IPS DF 19.7 (cell line): Measurements from ENCODE around the gene MUC2.
A peak's percentile ranks its signal among the peaks of the same experiment; 100 is the strongest.

Experiments
- DNase-seq: peaks from one replicate; pipeline ENCODE4 v3.0.0-alpha.2; 2013; ENCODE audit warnings: low read depth, low spot score

MUC2 gene

DNA sequence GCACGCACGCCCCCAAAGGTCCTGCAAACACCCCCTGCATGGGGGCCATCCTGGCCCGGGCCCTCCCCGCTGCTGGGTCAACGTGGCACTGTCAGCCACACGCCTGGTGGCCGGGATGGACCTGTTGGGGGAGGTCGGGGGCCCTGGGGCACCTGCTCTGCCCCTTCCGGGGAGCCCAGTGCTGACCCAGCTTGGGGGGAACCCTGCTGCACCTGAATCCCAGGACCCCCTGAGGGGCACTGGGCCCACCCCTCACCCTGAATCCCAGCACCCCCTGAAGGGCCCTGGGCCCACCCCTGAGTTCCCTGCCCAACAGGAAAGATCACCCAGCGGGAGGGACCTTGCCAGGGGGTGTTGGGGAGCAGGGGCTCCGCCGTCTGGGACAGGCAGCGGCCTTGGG is 37.7 kb upstream of the MUC2 start:
- DNase-seq: no peak

DNA sequence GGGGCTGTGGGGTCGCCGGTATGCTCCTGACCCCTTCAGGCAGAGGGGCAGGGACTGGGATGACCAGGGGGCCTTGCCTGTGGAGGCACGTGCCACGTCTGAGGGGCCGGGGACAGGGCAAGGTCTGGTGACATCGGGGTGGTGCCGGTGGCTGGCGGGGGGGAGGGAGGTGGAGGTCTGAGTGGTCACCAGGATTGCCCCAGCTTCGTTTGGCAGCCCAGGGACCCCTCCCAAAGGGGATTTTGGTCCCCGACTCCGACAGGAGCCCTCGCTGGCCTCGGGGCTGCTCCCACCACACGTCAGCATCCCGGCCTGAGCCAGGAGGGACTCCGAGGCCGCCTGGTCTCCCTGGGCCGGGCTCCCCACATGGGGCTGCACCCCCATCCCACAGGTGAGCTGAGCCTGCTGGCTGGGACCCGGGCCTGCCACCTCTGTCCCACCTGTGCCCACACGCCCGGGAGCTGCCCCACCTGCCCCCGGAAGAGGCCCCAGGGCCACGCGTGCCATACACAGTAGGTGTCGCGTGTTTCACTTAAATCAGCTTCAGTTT is 37.1 kb upstream of the MUC2 start:
- no peak for DNase-seq

DNA sequence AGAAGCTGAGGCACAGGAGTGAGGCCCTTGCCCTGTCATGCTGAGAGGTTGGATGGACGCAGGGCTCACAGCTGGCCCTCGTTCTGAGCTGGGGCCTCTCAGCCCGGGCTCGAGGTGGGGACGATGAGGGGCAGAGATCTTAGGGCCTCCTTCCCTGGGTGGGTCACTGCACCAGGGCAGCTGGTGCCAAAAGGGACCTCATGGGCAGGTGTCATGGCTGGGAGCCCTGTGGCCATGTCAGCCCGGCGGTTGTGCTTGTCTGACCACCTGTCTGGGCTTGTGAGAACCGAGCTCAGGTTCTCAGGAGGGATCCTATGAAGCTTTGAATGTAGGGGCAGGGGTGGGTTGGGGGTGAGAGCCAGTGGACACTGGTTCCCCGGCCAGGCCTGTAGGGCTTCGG is 36.3 kb upstream of the MUC2 start:
- no peak for DNase-seq

DNA sequence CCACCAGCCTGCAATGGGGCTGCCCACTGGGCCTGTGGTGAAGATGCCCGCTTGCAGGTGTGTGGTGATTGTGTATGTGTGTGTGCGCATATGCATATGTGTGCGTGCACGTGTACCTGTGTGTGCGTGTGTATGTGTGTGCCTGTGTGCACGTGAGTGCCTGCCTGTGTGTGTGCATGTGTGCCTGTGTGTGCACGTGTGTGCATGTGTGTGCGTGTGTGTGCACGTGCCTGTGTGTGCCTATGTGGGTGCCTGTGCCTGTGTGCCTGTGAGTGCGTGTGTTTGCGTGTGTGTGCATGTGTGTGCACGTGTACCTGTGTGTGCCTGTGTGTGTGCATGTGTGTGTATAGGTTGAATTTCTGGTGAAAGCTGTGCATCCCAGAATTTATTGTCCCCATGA is 35.8 kb upstream of the MUC2 start:
- DNase-seq: no peak

DNA sequence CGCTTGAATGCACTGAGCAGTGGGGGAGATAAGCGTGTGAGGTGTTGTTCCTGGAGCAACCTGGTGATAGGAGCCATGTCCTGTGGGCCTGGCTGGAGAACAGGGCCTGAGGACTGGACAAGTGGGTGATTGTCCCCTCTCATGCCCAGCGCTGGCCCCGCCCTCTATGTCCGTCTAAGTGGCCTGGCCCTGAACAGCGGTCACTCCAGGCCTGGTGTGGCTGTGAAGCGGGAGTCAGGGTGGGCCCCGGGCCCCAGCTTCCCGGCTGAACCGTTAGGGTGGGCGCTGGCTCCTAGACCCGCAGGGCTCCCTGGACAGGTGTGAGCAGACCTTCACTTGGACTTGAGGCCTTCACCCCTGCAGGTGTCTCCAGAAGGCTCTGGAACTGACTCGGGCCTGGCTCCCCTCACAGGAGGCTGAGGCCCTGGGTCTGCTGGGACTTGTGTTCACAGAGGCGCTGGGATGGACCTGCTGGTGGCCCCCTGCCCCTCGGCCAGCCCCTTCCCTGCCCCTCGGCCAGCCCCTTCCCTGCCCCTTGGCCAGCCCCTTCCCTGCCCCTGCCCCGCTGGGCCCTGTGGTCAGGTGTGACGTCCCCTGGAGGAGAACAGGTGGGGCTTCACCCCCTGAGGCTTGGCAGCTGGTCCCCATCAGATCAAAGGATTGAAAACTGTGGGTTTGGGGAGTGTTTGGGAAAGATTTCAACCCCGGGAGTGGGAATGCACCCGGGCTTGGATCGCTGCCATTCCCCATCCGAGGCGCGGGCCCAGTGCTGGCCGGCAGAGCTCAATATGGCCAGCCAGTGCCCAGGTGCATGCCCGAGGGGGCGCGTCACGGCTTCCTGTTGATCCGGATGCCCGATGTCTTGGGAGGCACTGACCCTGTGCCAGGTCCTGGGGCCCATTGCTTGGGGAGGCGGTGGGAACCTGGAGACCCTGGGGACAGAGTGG is 34.9 kb upstream of the MUC2 start:
- DNase-seq: no peak

DNA sequence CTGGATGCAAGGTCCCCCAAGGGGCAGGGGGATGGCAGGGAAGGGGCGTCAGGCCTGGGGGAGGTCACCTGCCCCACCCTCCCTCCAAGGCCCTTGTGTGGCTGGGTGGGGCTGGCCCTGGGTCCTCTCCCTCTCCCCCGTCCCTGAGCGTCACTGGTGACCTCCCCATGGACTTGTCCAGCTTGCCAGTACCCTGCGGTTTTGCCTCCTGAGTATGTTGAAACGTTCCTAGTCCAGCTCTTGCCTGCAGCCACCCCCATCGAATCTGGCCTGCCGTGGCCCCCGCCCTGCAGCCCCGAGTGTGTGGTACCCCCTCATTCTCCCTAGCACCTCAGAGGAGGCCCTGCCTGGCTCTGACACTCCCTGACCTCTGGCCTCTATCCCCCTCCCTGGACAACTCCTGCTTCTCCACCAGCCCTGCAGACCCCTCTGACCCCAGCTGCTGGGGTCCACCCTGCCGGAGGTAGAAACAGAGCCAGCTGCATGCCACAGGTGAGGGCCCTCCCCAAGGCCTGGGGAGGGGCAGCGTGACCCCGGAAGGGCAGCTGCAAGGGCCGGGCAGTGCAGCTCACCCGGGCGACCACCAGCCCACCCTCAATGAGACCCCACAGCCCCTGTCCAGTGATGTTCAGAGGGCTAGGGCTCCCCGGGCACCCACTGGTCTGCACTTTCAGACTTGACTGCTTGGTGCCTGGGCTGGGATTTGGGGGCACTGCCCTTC is 34.1 kb upstream of the MUC2 start:
- DNase-seq: no peak

DNA sequence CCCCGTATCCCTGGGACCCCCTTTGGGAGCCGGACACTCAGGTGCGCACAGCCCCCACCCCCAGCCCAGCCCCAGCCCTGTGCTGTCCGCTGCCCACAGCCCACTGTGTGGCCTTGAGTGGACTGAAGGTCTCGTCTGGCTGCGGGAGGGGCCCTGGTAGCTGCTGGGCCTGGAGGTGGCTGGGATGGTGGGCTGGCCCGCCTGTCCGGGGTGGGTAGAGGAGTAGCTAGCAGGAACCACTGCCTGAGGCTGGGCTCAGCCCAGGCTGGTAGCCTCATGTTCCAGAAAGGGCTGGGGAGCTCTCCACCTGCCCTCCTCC is 33.6 kb upstream of the MUC2 start:
- no peak for DNase-seq

DNA sequence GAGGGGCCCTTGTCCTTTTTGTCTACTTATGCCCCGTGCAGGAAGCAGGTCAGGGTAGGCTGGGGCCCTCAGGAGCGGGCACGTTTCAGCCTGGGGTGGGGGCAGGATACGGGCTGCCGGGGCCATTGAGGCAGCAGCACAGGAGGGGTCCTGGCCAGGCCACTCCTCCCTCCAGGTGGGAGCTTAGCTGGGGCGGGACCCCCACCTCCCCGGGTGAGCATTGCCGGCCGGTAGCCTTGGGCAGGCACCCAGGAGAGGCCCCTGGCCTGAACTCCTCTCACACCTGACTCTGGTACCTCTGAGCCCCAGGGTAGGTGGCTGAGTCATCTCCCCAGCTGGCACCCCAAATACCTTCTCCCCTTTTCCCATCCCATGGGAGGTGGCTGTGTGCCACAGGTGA is 33.2 kb upstream of the MUC2 start:
- DNase-seq: no peak

DNA sequence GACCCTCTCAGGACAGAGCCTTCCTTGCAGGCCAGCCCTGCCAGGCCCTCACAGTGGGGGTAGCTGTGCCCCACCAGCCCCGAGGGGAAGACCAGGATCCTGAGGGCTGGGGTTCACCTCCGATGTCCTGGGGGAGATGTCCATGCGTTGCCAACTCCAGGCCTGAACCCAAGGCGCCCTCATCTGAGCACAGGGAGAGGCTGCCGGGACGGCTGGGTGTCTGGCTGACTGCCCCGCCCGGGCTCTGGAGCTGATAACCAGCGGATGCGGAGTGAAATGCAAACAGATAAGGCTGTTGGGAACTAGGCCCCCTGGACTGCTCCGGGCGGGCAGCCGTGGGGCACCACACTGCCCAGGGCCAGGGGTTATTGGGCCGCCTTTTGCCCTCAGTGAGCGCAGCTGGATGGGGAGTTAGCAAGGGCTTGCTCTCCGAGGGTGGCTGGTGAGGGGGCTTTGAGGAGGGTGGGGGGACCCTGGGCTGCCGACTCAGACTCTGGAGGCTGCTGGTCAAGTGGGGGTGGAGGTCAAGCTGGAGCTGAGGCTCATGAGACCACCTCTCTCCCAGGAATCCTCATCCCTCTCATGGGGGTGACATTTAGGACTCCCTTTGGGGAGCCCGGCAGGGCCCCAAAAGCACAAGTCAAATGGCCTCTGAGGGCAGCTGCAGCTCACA is 32.6 kb upstream of the MUC2 start:
- no peak for DNase-seq

DNA sequence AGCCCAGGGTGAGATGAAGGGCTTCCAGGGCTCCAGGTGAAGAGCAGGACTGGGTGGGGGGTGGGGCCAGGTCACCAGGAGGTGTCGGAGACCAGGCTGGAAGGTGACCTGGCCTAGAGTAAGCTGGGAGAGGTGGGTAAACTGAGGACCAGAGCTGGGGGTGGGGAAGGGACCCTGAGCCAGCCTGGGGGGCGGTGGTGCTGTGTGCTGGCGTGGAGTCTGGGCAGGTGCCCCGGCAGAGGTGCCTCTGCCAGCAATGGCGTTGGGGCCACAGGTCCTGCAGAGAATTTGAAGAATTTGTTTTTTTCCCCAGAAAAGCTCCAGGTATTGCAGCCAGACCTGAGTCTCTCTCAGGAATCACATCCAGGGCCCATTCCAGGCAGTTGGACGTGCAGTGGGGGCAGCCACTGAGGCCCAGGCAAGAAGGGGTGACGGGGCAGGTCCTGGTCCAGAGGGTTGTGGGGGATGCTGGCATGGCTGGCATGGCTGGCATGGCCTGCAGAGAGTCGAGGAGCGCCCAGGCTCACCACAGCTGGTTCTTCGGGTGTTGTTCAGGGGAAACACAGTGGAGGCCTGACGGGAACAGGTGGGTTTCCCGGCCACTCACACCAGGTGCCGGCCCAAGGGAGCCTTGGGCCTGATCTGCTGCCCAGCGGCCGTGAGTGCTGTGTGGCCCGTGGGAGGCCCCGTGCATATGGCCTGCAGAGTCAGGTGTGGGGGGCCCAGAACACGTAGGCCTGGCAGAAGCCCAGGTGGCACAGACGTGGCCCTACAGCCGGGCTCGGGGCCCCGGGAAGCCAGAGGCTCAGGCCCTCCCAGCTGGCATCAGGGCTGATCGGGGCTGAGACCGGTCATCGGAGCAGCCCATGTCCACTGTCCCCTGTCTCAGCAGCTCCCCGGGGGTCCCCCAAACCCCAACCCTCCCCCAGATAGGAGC is 31.8 kb upstream of the MUC2 start:
- no peak for DNase-seq

DNA sequence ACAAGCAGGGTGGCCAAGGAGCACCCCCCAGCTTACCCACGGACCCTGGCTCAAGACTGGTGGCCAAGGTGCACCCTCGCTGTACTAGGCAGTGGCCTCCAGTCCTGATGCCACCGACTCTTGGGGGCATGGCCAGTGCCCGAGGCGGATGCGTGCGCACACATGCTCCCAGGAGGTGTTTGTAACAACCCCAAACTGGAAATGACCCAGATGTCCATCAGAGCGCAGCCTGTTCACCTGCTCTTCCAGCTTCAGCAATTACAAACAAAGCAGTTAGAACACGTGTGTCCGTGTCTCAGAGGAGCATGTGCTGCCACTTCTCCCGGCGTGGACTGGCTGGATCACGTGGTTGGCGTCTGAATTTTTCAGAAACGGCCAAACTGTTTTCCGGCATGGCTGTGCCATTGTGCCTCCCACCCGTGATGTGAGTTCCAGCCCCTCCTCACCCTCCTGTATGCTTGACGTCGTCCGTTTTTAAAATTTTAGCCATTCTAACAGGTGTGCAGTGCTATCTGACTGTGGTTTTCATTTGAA is 31.0 kb upstream of the MUC2 start:
- DNase-seq: no peak

DNA sequence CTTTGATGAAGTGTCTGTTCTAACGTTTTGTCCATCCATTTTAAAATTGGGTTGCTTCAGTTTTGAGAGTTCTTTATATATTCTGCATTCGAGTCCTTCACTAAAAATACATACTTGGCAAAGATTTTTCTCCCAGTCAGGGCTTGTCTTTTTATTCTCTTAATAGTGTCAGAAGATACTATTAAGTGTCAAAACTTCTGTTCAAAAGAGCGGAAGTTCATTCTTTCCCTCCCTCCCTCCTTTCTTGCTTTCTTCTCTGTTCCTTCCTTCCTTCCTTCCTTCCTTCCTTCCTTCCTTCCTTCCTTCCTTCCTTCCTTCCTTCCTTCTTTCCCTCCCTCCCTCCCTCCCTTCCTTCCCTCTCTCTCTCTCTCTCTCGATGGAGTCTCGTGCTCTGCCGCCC is 30.5 kb upstream of the MUC2 start:
- DNase-seq: no peak

DNA sequence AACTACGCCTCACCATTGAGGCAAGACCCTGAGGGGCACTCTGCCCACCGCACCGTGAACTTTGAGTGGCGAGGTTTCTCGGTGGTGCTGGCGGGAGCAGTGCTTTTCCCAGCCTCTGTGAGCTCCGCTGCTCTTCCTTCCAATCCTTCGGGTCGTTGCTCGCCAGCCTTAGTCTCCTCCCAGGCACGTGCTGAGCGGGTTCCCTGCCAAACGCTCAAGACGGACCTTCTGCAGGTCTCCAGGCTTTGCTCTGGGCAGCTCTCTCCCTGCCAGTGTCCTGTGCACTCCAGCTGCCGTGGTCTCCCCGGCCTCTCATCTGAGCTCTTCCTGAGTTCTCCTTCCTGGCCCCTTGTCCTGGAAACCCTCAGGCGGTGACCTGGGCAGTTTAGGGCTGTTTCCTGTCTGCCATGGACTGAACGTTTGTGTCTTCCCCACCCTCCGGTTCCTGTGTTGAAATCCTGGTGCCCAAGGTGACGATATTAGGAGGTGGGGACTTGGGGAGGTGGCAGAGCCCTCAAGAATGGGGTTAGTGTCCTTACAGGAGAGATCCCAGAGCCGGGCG is 27.0 kb upstream of the MUC2 start:
- DNase-seq: no peak

DNA sequence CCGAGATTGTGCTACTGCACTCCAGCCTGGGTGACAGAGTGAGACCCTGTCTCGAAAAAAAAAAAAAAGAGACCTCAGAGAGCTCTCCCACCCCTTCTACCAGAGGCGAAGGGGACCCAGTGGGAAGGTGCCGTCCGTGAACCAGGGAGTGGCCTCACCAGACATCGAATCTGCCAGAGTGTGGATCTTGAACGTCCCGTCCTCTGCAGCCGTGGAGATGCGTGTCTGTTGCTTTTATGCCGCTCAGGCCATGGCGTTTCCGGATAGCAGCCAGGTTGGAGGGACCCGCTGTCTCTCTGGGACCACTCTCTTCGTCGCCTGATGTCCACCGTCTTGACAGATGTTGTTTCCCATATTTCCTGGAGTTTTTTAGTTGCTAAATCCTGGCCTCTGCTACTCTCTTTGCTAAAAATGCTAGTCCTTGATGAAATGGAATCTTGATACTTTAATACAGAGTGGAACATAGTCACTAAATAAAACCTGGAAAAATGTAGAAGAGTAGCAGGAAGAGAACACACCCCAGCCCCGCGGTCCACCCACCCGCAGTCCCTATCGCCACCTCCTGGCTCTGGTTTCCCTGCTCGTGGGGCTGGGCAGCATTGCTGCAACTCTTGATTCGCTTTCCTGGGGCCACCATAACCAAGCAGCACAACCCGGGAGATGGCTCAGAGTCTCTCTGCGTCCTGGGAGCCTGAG is 26.2 kb upstream of the MUC2 start:
- no peak for DNase-seq

DNA sequence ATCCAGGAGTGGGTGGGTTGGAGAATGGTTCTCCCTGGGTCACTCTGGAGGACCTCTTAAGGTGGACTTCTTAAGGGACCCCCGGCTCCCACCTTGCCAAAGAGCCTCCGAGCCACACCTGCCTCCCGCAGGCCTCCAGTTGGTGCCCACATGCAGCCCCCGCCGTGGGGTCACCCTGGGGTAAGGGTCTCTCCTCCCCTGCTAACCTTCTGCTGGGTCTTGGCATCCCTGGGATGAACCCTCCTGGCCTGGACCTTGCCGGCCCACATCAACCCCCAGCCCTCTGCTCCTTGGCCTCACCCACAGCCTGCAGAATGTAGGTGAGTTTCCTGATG is 25.6 kb upstream of the MUC2 start:
- no peak for DNase-seq

DNA sequence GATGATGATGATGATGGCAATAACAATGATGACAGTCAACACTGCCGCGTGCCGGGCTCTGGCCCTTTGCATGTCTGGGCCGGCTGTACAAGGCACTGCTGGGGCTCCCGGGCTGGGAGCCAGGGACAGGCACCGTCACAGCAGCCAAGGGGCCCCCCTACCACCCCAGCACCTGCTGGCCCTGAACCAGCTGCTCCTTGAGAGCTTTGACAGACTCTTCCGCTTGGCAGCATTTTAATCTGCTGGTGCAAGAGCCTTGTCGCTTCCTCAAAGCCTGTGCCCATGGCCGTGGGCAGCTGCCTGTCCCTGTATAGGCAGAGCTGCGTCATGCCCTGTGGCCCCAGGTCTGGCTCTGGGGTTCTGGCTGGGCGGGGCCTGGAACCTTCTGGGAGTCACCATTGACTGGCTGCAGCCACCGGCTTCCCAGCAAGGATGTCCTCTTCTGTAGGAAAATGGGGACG is 25.2 kb upstream of the MUC2 start:
- DNase-seq: no peak

DNA sequence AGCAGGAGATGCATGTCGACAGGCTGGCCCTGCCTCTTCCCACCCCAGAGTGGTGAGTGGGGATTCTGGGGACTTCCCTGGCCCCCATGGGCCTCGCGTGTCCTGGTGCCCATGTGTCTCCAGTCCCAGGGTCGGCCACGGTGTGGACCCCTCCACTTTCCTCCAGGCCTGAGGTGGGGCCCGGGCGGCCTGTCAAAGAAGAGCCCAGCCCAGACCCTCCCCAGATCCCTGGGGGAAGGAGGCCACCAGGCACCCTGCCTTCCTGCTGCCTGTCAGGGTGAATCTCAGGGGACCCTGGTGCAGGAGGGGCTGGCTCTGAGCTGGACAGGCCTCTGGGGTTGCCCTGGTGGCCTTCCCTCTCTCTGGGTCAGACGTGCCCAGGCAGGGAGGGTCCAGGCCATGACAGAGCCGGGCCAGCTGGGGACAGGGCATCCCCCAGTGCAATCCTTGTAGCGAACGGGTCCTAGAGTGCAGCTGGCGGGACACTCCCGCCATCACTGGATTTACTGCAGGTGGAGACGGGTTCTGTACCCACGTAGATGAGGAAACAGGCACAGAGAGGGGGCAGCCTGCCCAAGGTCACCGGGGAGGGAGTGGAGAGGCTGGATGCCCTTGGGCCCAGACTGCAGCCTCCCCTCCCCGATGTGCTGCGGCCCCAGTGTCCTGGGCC is 24.6 kb upstream of the MUC2 start:
- no peak for DNase-seq

DNA sequence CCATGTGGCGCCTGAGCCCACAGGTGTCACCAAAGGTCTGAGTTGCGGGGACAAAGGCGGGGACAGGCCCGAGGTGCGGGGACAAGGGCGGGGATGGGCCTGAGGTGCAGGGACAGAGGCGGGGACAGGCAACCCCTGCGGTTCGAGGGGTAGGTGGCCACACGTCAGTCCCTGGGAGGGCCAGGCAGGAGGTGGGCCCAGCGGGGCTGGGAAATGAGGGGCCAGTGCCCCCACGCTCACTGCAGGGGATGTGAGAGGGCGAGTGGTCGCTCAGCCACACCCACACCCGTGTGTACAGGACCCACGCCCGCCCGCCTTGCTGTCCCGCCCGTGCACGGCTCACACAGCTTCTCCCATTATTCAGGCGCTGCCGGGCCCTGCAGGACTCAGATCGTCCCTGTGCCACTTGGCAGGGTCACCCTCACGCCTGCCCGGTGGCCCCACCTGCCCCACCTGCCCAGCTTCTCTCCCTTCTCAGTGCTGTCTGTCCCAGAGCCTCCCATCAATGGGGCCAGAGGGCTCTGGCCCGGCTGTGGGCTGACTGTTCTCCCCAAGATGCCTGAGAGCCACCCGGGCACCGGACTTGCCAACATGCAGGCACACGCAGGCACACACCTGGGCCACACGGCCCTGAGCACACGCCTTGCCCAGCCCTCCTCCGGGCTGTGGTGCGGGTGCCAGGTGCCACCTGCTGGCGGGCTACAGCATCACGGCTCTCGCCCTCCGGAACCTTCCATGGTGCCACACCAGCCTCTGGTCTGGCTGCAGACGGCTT is 23.9 kb upstream of the MUC2 start:
- DNase-seq: peak; percentile 47
